Cardiac muscle cell (in vitro differentiated cells and primary cell): Measurements from ENCODE around the gene LCN10. TPM values are rescaled to one million over a fixed set of nuclear protein-coding genes. Genes with fewer than 3 reads are reported as not detected.
A peak's percentile ranks its signal among the peaks of the same experiment; 100 is the strongest.
"Not testable (repeated sequence)": the region's sequence is repeated elsewhere in the genome, so short reads cannot be mapped to it uniquely, and the experiment has no call there.

ENCODE experiments used
- DNase-seq, 2 donors: peaks; one replicate each; pipeline versions ENCODE4 v3.0.0 to v3.0.0-alpha.2; 2010 to 2017; ENCODE audit warnings: low read depth in 1 of 2, low spot score in 1 of 2
- H3K27ac ChIP-seq: fragments of 200-600 bp; sonication (generic); 2 replicates; pipeline ENCODE4 v1.5.1; 2016
- H3K27me3 ChIP-seq: fragments of 200-600 bp; sonication (generic); 2 replicates; pipeline ENCODE4 v1.6.0; 2016; ENCODE audit warnings: control low read depth
- H3K36me3 ChIP-seq: fragments of 200-600 bp; sonication (generic); 2 replicates; pipeline ENCODE4 v1.5.1; 2016; ENCODE audit warnings: control low read depth
- H3K4me1 ChIP-seq: fragments of 200-600 bp; sonication (generic); 2 replicates; pipeline ENCODE4 v1.8.1; 2017; ENCODE audit warnings: low read depth, mild to moderate bottlenecking, mixed run types
- H3K4me3 ChIP-seq: fragments of 200-600 bp; sonication (generic); 2 replicates; pipeline ENCODE4 v1.5.1; 2016; ENCODE audit warnings: mild to moderate bottlenecking
- H3K9me3 ChIP-seq: fragments of 200-600 bp; sonication (generic); 2 replicates; pipeline ENCODE4 v1.5.1; 2017; ENCODE audit warnings: low read depth, mild to moderate bottlenecking, control low read depth
- polyA plus RNA-seq: library from polyadenylated mRNA; unstranded; fragments of >200 nt; fragmentation: Nextera tagmentation; extraction: Ambion mirVana; gene quantifications from 2 replicates; pipeline ENCODE4 v1.2.1, GENCODE V29; 2016
- total RNA-seq: library from RNA; depleted of rRNA; stranded (reverse); fragments of >200 nt; gene quantifications from 2 replicates; pipeline ENCODE4 v1.2.3, GENCODE V29; 2016
- TF ChIP-seq, protein P1 (sequence below): IDR thresholded peaks from 2 replicates; pipeline ENCODE4 v1.5.1; 2012; ENCODE audit warnings: low read depth, mild to moderate bottlenecking, low read length

LCN10 gene
- total and polyA plus RNA-seq, 2 experiments from 2014 or later: 0.63 to 0.71 TPM

DNA sequence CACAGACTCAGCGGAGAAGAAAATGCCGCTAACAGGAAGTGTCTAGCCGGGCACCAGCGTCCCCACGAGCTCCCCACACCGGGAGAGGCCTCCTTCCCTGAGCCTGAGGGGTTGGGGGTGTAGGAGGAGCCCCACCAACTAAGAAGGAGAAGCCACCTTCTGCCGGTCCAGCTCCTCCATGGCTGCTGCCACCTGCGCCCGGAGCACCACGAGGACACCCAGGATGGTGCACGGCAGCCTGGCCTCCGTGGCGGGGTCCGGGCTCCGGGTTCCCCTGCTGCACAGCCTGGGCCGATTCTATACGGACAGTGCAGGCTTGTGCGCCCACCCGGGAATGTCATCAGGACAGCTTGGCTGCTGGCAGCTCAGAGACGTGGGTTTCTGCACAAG lies 15.0 kb upstream of the LCN10 start:
- no peak overlapping the region for H3K4me3 ChIP-seq
- peaks cover 4% of the 10 kb centered on the region for H3K4me1 ChIP-seq
- H3K27ac ChIP-seq: no peak overlapping the region
- no peaks in the 10 kb centered on the region for H3K36me3 ChIP-seq
- no peaks in the 10 kb centered on the region for H3K27me3 ChIP-seq
- no peaks in the 10 kb centered on the region for H3K9me3 ChIP-seq
- TF ChIP-seq, protein P1, sequence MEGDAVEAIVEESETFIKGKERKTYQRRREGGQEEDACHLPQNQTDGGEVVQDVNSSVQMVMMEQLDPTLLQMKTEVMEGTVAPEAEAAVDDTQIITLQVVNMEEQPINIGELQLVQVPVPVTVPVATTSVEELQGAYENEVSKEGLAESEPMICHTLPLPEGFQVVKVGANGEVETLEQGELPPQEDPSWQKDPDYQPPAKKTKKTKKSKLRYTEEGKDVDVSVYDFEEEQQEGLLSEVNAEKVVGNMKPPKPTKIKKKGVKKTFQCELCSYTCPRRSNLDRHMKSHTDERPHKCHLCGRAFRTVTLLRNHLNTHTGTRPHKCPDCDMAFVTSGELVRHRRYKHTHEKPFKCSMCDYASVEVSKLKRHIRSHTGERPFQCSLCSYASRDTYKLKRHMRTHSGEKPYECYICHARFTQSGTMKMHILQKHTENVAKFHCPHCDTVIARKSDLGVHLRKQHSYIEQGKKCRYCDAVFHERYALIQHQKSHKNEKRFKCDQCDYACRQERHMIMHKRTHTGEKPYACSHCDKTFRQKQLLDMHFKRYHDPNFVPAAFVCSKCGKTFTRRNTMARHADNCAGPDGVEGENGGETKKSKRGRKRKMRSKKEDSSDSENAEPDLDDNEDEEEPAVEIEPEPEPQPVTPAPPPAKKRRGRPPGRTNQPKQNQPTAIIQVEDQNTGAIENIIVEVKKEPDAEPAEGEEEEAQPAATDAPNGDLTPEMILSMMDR: no peak
- DNase-seq: no peak

DNA sequence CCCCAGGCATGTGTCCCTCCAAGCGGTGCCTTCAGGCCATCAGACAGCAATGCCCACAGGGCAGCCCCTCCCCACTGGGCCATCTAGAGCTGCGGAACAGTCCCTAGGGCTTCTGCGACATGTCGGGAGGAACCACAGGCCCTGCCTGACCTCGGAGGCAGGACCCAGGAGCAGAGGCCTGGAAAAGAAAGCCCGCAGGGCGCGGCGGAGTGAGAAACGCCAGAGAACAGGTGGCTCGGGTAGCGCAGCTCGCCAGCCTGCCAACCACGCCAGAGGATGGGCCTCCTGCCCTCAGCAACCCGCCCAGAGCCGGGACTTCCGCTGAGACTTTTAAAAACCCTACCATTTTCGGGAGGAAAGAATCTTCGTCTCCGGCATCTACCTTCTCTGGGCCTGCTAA lies 14.6 kb upstream of the LCN10 start:
- Histone ChIP-seq H3K9me3 (no peaks in the 10 kb centered on the region), H3K27ac (no peak overlapping the region), H3K4me1 (peaks cover 1% of the 10 kb centered on the region), H3K27me3 (no peaks in the 10 kb centered on the region), H3K36me3 (no peaks in the 10 kb centered on the region), H3K4me3 (no peak overlapping the region)
- no peak for DNase-seq
- TF ChIP-seq, protein P1: no peak

DNA sequence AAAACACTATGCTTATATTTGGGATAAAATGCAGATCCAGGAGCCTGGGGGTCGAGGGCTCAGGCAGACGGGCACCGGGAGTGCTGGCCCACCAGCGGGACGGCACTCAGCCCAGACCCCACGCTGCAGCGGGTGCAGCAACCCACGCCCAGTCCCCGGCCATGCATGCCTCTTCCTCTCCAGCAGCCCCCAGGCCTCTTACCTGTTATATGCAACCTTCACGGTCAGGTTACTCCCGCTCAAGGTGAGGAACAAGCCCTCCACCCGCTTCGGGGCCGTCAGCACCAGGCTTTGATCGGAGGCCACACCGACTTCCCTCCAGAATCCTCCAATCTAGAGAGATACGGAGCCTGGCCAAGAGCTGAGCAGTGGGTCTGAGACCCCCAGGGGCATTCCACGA lies 14.1 kb upstream of the LCN10 start:
- no peaks in the 10 kb centered on the region for H3K27me3 ChIP-seq
- H3K4me1 ChIP-seq: no peaks in the 10 kb centered on the region
- no peaks in the 10 kb centered on the region for H3K9me3 ChIP-seq
- H3K4me3 ChIP-seq: no peak overlapping the region
- no peak for DNase-seq
- TF ChIP-seq, protein P1: no peak
- no peak overlapping the region for H3K27ac ChIP-seq
- no peaks in the 10 kb centered on the region for H3K36me3 ChIP-seq

DNA sequence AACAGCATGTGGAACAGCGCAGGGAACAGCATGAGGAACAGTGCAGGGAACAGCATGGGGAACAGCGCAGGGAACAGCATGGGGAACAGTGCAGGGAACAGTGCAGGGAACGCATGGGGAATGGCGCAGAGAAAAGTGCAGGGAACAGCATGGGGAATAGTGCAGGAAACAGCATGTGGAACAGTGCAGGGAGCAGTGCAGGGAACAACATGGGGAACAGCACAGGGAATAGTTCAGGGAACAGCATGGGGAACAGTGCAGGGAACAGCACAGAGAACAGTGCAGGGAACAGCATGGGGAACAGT lies 13.3 kb upstream of the LCN10 start:
- no peak for DNase-seq
- no peaks in the 10 kb centered on the region for H3K4me1 ChIP-seq
- no peak overlapping the region for H3K27ac ChIP-seq
- no peaks in the 10 kb centered on the region for H3K27me3 ChIP-seq
- H3K9me3 ChIP-seq: no peaks in the 10 kb centered on the region
- no peaks in the 10 kb centered on the region for H3K36me3 ChIP-seq
- TF ChIP-seq, protein P1: no peak
- H3K4me3 ChIP-seq: no peak overlapping the region

DNA sequence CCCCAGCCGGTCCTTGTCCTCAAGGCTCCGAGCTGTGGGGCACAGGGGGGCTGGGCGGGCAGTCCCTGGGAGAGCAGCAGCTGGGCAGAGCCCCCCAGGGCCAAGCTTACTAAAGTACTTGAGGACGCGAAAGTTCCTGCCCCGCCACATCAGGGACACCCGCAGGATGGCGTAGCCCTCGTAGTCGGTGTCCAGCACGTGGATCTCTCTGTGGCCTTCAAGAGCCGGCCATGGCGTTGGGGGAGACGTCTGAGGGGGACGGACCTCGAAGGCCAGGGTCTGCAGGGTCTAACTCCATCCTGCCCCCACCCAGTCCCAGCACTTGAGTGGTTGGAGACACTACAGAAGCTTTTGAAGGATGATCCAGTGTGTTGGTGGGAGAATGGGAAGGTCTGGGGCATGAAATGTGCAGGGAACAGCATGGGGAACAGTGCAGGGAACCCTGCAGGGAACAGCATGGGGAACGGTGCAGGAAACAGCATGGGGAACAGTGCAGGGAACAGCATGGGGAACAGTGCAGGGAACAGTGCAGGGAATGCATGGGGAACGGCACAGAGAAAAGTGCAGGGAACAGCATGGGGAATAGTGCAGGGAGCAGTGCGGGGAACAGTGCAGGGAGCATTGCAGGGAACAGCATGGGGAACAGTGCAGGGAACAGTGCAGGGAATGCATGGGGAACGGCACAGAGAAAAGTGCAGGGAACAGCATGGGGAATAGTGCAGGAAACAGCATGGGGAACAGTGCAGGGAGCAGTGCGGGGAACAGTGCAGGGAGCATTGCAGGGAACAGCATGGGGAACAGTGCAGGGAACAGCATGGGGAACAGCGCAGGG lies 12.8 kb upstream of the LCN10 start:
- H3K9me3 ChIP-seq, H3K4me3 ChIP-seq, H3K4me1 ChIP-seq, DNase-seq, H3K36me3 ChIP-seq, H3K27me3 ChIP-seq: not testable (repeated sequence)
- peak overlapping the region; percentile 23 for H3K27ac ChIP-seq

DNA sequence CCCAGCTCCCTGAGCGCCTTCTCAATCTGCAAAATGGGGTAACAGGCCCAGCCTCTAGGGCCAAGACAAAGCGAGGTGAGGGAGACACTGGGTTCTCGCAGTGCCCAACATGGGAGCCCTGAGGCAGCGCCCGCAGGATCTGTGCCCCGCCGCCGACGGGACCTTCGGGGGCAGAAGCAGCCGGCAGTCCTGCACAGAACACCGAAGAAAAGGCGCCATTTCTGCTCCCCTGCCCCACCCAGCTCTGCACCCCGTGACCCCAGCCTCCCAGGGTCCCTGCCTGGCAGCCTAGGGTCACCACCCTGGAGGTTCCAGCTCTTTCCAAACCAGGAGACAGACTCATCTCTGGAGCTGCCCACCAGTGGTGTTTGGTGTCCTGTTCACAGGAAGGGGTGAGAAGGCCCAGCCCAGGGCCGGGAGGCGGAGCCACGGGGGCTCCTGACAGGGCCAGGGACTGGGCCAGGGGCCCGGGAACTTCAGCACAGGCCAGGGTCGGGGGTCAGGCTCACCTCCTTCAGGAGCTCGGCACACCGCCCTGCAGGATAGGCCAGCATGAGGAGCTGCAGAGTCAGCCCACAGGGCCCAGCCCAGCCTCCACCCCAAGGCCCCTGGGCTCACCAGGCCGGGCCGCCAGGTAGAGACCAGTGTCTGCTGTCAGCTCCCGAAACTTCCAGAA lies 12.0 kb upstream of the LCN10 start:
- Histone ChIP-seq H3K27ac (peak overlapping the region; percentile 23), H3K4me3 (no peak overlapping the region), H3K4me1 (no peaks in the 10 kb centered on the region), H3K36me3 (no peaks in the 10 kb centered on the region), H3K27me3 (no peaks in the 10 kb centered on the region), H3K9me3 (no peaks in the 10 kb centered on the region)
- TF ChIP-seq, protein P1: no peak
- no peak for DNase-seq
